Adrenal gland (tissue), 12 donors: ENCODE data around the gene GABRR2. TPM values are rescaled to one million over a fixed set of nuclear protein-coding genes. Genes with fewer than 3 reads are reported as not detected.

Experiments used
- DNase-seq, 7 donors: peaks; one replicate each; pipeline ENCODE4 v3.0.0-alpha.2; 2019 to 2020
- H3K27ac ChIP-seq, 5 donors: fragments of 200-600 bp; sonication (generic) in 4 of 5; 1 replicate in 3 of 5; 2 replicates in 2 of 5; pipeline versions ENCODE4 v1.5.1 to v1.8.0; 2016 to 2020; ENCODE audit warnings: mild to moderate bottlenecking in 1 of 5
- H3K27me3 ChIP-seq: fragments of 200-600 bp; 2 replicates; pipeline ENCODE4 v1.8.0; 2021
- H3K36me3 ChIP-seq, 2 donors: fragments of 200-600 bp; replicated peaks in 1 of 2; 1 replicate in 1 of 2; 2 replicates in 1 of 2; pipeline versions ENCODE4 v1.5.1 to v1.8.0; 2018 to 2022
- H3K4me1 ChIP-seq, 2 donors: fragments of 200-600 bp; replicated peaks in 1 of 2; 1 replicate in 1 of 2; 2 replicates in 1 of 2; pipeline versions ENCODE4 v1.5.1 to v1.8.0; 2018 to 2021
- H3K4me3 ChIP-seq, 4 donors: fragments of 200-600 bp; sonication (generic) in 3 of 4; one replicate each; pipeline ENCODE4 v1.5.1; 2016 to 2018
- H3K9me3 ChIP-seq, 3 donors: fragments of 200-600 bp; sonication (generic) in 1 of 3; replicated peaks in 1 of 3; 1 replicate in 2 of 3; 2 replicates in 1 of 3; pipeline versions ENCODE4 v1.5.1 to v1.8.0; 2016 to 2021
- CTCF ChIP-seq, 6 experiments: fragments of 450-650 bp in 4 of 6; fragments of 200-600 bp in 2 of 6; sonication (generic) in 1 of 6; IDR thresholded peaks; 1 replicate in 5 of 6; 2 replicates in 1 of 6; pipeline versions ENCODE4 v1.5.1 to v1.8.0; 2016 to 2021; ENCODE audit warnings: antibody characterized with exemption in 6 of 6, mild to moderate bottlenecking in 2 of 6, moderate library complexity in 1 of 6
- POLR2A ChIP-seq, 2 donors: fragments of 450-650 bp; IDR thresholded peaks; one replicate each; pipeline ENCODE4 v1.6.1; 2017; ENCODE audit warnings: antibody characterized with exemption in 2 of 2, mild to moderate bottlenecking in 2 of 2, moderate library complexity in 1 of 2
- WGBS, 4 donors: extraction: QIAGEN DNeasy Blood & Tissue Kit in 2 of 4; methylation state at CpG; one replicate each; pipeline versions ENCODE4 v1.1.5 to v1.1.7; 2013 to 2017; 5-methylcytosine and 5-hydroxymethylcytosine counted together
- intact Hi-C, 2 donors: fragments of 100-400 bp; cut with DNase I; formaldehyde crosslinking; loops; one replicate each; pipeline versions ENCODE4 v1.14.1 to v1.15.0; 2022 to 2023
- polyA plus RNA-seq, 3 donors: library from polyadenylated mRNA; stranded (reverse); fragments of 200-250 nt in 2 of 3; fragments of 350-450 nt in 1 of 3; fragmentation: Illumina TruSeq in 1 of 3; extraction: RNeasy Lipid Tissue Mini Kit (QIAGEN cat#74804) in 1 of 3; gene quantifications; one replicate each; pipeline ENCODE4 v1.2.3, GENCODE V29; 2013 to 2014
- total RNA-seq, 9 donors: library from RNA; depleted of rRNA in 4 of 9; stranded (reverse); fragments of >200 nt in 4 of 9; fragments of 120-200 nt in 1 of 9; fragmentation: NEBNext Ultra II Directional in 1 of 9; extraction: Animal tissue kit (Norgen Biotek cat#: 25700) in 1 of 9; gene quantifications; one replicate each; pipeline versions ENCODE4 v1.1.0 to v1.2.4, GENCODE V29; 2013 to 2023
- donor health status: healthy with polysubstance abuse.
- donor health status: Bipolar disorder and iron deficiency.
- donor health status: DM: yes; HTN: yes; CAD: no.
- donor health status: DM: no; HTN: no; CAD: no.
- donor health status: DM: no; HTN: no; CAD: no.
- donor health status: DM: yes; HTN: yes; CAD: no.

GABRR2 gene
- total and polyA plus RNA-seq, 12 donors, result 0.17 to 2.4 (median 0.71) TPM; not detected in 2

DNA sequence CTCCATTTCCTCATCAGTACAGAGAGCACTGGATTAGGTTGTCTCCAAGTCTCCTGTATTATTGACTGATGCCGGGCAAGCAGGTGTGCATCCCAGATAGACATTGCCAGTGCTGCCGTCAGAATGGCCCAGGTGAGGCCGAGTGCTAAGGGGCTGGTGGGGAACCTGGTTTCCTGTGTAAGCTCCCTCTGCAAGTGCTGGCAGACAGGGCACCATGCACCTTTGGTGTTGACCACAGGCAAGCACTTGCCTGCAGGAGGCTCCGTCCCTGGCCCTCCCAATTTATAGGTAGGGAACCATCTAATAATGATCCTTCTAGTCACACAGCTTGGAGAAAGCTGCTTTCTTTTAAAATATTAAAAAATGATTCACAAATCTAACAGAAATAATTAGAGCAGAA lies 98.7 kb downstream of the GABRR2 start:
- intact Hi-C loops, result no loop called here
- DNase-seq, result no peak
- no peak overlapping the region for H3K4me3 ChIP-seq
- H3K27me3 ChIP-seq, result no peaks in the 10 kb centered on the region
- 68 to 98% (median 84%) methylated on average over 4 of the region's 4 CpGs for WGBS, 4 donors
- H3K9me3 ChIP-seq, result no peaks in the 10 kb centered on the region
- H3K36me3 ChIP-seq, result no peaks in the 10 kb centered on the region
- H3K27ac ChIP-seq, result no peak overlapping the region
- no peaks in the 10 kb centered on the region for H3K4me1 ChIP-seq
- TF ChIP-seq POLR2A (IDR thresholded peaks at IDR 0.05) (no peak), CTCF (IDR thresholded peaks at IDR 0.05) (no peak)

GRCh38 chr6:89215391-89215790 lies 99.7 kb downstream of the GABRR2 start:
- Histone ChIP-seq H3K36me3 (no peaks in the 10 kb centered on the region), H3K4me1 (no peaks in the 10 kb centered on the region), H3K9me3 (no peaks in the 10 kb centered on the region), H3K27ac (no peak overlapping the region), H3K27me3 (no peaks in the 10 kb centered on the region), H3K4me3 (no peak overlapping the region)
- TF ChIP-seq CTCF (IDR thresholded peaks at IDR 0.05) (no peak), POLR2A (IDR thresholded peaks at IDR 0.05) (no peak)
- intact Hi-C loops, result no loop called here
- DNase-seq, result no peak

GRCh38 chr6:89214197-89214596 lies 100.9 kb downstream of the GABRR2 start:
- Histone ChIP-seq H3K4me1 (no peaks in the 10 kb centered on the region), H3K27ac (no peak overlapping the region), H3K4me3 (no peak overlapping the region), H3K27me3 (no peaks in the 10 kb centered on the region), H3K9me3 (no peaks in the 10 kb centered on the region), H3K36me3 (no peaks in the 10 kb centered on the region)
- intact Hi-C loops, result no loop called here
- no peak for TF ChIP-seq CTCF (IDR thresholded peaks at IDR 0.05)
- no peak for TF ChIP-seq POLR2A (IDR thresholded peaks at IDR 0.05)
- no peak for DNase-seq

DNA sequence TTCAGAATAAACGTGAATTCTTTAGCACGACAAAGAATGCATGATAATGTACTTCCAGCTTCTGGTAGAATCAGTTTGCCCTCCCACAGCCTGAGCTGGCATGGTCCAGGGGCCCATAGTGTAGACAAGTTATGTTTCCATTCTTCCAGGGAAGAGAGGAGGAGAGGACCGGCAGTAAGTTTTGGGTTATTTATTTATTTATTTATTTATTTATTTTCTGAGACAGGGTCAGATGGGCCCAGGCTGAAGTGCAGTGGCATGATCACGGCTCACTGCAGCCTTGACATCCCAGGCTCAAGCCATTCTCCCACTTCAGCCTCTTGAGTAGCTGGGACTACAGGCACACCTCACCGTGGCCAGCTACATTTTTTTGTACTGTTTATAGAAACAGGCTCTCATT lies 102.6 kb downstream of the GABRR2 start:
- Histone ChIP-seq H3K36me3 (no peaks in the 10 kb centered on the region), H3K9me3 (no peaks in the 10 kb centered on the region), H3K4me1 (no peaks in the 10 kb centered on the region), H3K27ac (no peak overlapping the region), H3K4me3 (no peak overlapping the region), H3K27me3 (no peaks in the 10 kb centered on the region)
- DNase-seq, result no peak
- 61 to 69% (median 65%) methylated on average over 5 of the region's 5 CpGs for WGBS, 4 donors
- intact Hi-C loops, result no loop called here
- TF ChIP-seq POLR2A (IDR thresholded peaks at IDR 0.05), result no peak
- TF ChIP-seq CTCF (IDR thresholded peaks at IDR 0.05), result no peak
